Dermis microvascular lymphatic vessel endothelial cell (primary cell): ENCODE results near the gene SPACA4. TPM values are rescaled to one million over a fixed set of nuclear protein-coding genes. Genes with fewer than 3 reads are reported as not detected.
"Not testable (repeated sequence)": the region's sequence is repeated elsewhere in the genome, so short reads cannot be mapped to it uniquely, and the experiment has no call there.

ENCODE experiments used
- DNase-seq, 2 donors: peaks; one replicate each; pipeline versions ENCODE4 v3.0.0 to v3.0.0-alpha.2; 2010; ENCODE audit warnings: low read depth in 2 of 2
- total RNA-seq: library from RNA; depleted of rRNA; stranded (reverse); fragments of >200 nt; gene quantifications from 2 replicates; pipeline ENCODE4 v1.2.1, GENCODE V29; 2014

The SPACA4 gene
- not detected in 2 replicates for total RNA-seq

GRCh38 chr19:48606463-48607358 lies at the start of gene SPACA4:
SPACA4 (plus strand) TSS chr19:48606742; CDS start chr19:48606979, 237 bp downstream.
- no peak for DNase-seq

GRCh38 chr19:48556825-48557224 lies 49.7 kb upstream of the SPACA4 start:
- DNase-seq = no peak

- DNase-seq = peak in 1 of 2 donors; percentile 39
Measured at GRCh38 chr19:48558018-48558684, 48.4 kb upstream of the SPACA4 start.

GRCh38 chr19:48560095-48560530 lies 46.4 kb upstream of the SPACA4 start:
- DNase-seq = peak in 1 of 2 donors; percentile 24

GRCh38 chr19:48561412-48561811 lies 45.1 kb upstream of the SPACA4 start:
- DNase-seq = no peak

GRCh38 chr19:48565090-48565489 lies 41.5 kb upstream of the SPACA4 start:
- DNase-seq = no peak

- peak; percentile 26 to 80 for DNase-seq
Measured at GRCh38 chr19:48568345-48568886, 38.1 kb upstream of the SPACA4 start.

- no peak for DNase-seq
Measured at GRCh38 chr19:48569814-48570213, 36.7 kb upstream of the SPACA4 start.

- DNase-seq = no peak
Measured at GRCh38 chr19:48571378-48572162, 35.0 kb upstream of the SPACA4 start.

DNA sequence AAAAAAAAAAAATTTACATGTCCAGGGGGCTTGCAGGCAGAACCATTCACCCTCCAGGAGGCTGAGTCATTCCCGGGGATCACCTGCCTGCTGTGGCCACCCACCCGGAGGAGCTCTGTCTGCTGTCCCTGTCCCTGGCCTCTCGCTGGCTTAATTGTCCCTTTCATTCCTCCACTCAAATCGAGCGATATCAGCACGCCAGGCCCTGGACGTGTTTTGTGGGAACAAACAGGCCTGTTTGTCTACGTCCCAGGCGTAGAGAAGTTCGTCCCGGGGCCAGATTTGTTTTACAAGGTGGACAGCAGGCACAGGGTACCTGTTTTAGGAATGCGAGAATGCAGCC lies 33.4 kb upstream of the SPACA4 start:
- no peak for DNase-seq

DNA sequence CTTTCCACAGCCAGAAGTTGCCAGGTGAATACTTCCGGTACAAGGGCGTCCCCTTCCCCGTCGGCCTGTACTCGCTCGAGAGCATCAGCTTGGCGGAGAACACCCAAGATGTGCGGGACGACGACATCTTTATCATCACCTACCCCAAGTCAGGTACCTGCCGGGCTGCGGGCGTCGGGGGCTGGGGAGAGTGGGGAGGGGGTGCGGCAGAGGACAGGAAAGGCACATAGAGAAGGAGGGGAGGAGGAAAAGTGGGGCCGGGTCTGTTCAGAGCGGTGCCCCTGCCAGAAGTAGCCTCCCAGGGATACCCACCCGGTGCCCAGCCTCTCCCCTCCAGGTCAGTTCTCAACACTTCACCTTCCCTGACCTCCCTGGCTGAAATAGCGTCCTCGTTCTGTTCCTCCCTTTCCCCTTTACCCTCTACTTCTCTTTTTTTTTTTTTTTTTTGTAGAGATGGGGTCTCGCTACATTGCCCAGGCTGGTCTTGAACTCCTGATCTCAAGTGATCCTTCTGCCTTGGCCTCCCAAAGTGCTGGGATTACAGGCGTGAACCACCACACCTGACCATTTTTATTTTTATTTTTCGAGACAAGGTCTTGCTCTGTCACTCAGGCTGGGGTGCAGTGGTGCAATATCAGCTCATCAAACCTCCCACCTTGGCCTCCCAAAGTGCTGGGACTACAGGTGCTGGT lies 30.5 kb upstream of the SPACA4 start:
- DNase-seq = no peak

DNA sequence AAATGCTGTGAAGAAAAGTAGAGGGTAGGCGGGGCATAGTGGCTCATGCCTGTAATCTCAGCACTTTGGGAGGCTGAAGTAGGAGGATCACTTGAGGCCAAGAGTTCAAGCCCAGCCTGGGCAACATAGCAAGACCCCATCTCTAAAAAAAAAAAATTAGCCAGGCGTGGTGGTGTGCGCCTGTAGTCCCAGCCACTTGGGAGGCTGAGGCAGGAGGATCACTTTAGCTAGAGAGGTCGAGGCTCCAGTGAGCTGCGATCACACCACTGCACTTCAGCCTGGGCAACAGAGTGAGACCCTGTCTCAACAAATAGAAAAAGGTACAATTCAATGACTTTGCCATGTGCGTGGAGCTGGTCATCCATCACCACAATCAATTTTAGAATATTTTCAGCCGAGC lies 28.6 kb upstream of the SPACA4 start:
- DNase-seq = not testable (repeated sequence)

DNA sequence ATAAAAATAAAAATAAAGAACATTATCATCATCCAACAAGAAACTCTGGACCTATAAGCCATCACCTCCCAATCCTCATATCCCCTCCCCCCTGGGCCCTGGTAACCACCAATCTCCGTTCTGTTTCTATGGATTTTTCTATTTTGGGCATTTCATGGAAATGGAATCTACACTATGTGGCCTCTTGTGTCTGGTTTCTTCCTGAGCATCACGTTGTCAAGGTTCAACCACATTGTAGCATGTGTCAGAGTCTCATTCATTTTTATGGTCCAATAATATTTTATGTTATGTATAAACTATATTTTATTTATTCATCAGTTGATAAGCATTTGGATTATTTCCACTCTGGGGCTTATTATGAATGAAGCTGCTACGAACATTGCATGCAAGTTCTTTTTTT lies 27.7 kb upstream of the SPACA4 start:
- DNase-seq = no peak

DNA sequence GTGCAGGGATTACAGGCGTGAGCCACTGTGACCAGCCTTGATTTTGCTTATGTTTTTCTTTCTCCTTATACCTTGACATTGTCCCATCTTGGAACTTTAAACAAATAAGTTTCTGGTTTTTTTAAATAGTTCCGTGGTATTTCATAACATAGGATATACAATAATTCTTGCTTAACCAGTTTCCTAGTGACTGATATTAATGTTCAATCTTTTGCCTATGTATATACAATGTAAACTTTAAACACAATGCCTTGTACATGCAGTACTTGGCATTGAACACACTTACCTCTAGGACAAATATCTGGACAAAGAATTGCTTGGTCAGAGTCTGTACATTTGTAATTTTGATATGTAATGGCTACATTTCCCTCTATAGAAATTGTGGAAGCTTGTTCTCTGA lies 24.4 kb upstream of the SPACA4 start:
- no peak for DNase-seq

- DNase-seq = no peak
Measured at GRCh38 chr19:48587387-48587786, 19.2 kb upstream of the SPACA4 start.

DNA sequence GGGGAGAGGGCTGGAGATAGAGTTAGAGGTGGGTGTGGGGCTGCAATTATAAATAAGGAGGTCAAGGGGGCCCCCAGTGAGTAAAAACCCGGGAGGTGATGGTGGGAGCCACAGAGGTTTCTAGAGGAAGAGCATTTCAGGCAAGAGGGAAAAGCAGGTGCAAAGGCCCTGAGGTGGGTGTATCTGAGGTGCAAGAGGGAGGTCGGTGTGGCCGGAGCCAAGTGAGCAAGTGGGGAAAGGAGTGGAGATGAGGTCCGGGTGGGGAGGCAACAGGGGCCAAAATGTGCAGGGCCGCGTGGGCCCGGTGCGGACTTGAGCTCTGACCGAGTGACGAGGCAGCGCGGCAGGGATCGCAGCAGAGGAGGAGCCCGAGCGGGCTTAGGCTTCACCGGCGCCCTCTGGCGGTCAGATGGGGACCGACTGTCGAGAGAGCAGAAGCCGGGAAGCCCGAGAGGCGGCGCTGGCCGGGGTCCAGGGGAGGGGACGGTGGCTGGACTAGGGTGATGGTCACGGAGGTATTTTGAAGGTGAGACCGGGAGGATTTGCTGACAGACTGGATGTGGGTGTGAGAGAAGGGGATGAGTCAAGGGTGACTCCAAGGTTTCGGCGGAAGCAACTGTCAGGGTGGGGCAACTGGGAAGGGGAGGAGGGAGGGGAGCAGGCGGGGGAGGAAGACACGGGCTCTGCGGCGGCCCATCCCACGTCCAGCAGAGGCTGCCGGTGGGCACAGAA lies 17.7 kb upstream of the SPACA4 start:
- peak; percentile 59 to 81 for DNase-seq

DNA sequence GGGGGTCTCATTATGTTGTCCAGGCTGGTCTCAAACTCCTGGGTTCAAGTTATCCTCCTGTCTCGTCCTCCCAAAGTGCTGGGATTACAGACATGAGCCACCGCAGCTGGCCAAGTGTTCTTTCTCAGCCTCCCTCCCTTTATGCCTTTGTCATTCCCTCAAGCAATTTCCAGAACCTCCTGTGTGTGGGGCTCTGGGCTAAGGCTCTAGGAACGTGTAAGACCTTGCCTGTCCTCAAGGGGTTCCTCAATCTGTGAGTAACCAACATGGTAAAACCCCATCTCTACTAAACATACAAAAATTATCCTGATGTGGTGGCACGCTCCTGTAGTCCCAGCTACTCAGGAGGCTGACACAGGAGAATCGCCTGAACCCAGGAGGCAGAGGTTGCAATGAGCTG lies 15.5 kb upstream of the SPACA4 start:
- no peak for DNase-seq

DNA sequence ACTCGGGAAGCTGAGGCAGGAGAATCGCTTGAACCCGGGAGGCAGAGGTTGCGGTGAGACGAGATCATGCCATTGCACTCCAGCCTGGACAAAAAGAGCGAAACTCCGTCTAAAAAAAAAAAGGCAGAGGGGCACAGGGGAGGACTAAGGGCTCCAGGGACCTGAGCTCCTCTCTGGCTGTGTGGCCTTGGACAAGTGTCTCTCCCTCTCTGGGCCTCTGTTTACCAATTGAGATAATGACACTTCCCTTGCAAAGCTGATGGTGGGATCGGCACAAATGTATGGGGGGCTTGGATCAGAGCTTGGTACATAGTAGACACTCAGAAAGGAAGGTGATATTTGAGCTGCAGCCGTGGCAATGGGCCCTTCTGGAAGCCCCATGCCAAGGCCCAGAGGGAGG lies 11.4 kb upstream of the SPACA4 start:
- DNase-seq = no peak

GRCh38 chr19:48595833-48596232 lies 10.7 kb upstream of the SPACA4 start:
- no peak for DNase-seq

DNA sequence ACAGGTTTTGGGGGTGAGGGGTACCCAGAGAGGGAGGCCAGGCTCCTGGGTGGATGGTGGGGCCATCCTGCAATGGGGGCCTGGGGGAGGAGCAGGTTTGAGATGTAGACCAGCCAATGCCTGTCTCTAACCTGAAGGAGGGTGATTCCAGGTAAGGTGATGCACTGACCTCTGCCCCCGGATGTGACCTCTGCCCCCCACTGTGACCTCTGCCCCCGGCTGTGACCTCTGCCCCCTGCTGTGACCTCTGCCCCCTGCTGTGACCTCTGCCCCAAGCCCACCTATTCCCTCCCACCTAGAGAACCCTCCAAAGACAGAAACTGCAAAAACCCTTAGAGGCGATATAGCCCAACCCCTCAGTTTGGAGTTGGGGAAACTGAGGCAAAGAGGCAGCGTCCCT lies 10.3 kb upstream of the SPACA4 start:
- DNase-seq = no peak
